A673 (cell line): ENCODE data around the gene VSTM1. TPM values are rescaled to one million over a fixed set of nuclear protein-coding genes. Genes with fewer than 3 reads are reported as not detected.

Source experiments
- BruUV-seq: library from RNA; stranded (reverse); fragments of 400-500 nt; replicated peaks from 2 replicates; lab custom pipeline; 2021; lab: Mats Ljungman, UMichigan
- CTCF ChIA-PET: fragments of 300-600 bp; sonication (Branson Sonifier 250); formaldehyde crosslinking; loops from one replicate; lab custom pipeline; 2022; ENCODE audit warnings: antibody characterized with exemption; lab: Charles Lee
- POLR2A ChIA-PET: fragments of 300-600 bp; sonication (Branson Sonifier 250); formaldehyde crosslinking; loops from one replicate; lab custom pipeline; 2022; ENCODE audit warnings: antibody characterized with exemption; ENCODE audit not compliant: low non-redundant PET; lab: Charles Lee
- DNase-seq: peaks from one replicate; pipeline ENCODE4 v3.0.0-alpha.2; 2015; ENCODE audit warnings: low spot score
- H3K27ac ChIP-seq: fragments of 200-600 bp; sonication (generic); 2 replicates; pipeline ENCODE4 v1.5.1; 2016; ENCODE audit warnings: mixed run types, low read depth, mild to moderate bottlenecking, mixed read lengths, antibody characterized with exemption, low read length; ENCODE audit not compliant: poor library complexity, severe bottlenecking
- H3K27me3 ChIP-seq: fragments of 200-600 bp; sonication (generic); replicated peaks from 2 replicates; pipeline ENCODE4 v1.6.1; 2017; ENCODE audit warnings: mixed run types, low read depth, mild to moderate bottlenecking, mixed read lengths, antibody characterized with exemption, low read length; ENCODE audit not compliant: insufficient read depth, poor library complexity
- H3K36me3 ChIP-seq: fragments of 200-600 bp; sonication (generic); 2 replicates; pipeline ENCODE4 v1.6.1; 2016; ENCODE audit warnings: mixed run types, mild to moderate bottlenecking, mixed read lengths, antibody characterized with exemption, low read length; ENCODE audit not compliant: insufficient read depth, poor library complexity, severe bottlenecking
- H3K4me1 ChIP-seq: fragments of 200-600 bp; sonication (generic); 2 replicates; pipeline ENCODE4 v1.6.1; 2017; ENCODE audit warnings: mixed run types, mild to moderate bottlenecking, mixed read lengths, antibody characterized with exemption, low read length; ENCODE audit not compliant: insufficient read depth, poor library complexity, severe bottlenecking
- H3K4me3 ChIP-seq: fragments of 200-600 bp; sonication (generic); 2 replicates; pipeline ENCODE4 v1.5.1; 2016; ENCODE audit warnings: low read depth, mixed run types, mild to moderate bottlenecking, mixed read lengths, low read length; ENCODE audit not compliant: poor library complexity, severe bottlenecking
- H3K9me3 ChIP-seq: fragments of 200-600 bp; sonication (generic); 2 replicates; pipeline ENCODE4 v1.6.1; 2016; ENCODE audit warnings: mixed run types, low read depth, mild to moderate bottlenecking, mixed read lengths, antibody characterized with exemption, low read length; ENCODE audit not compliant: poor library complexity, severe bottlenecking
- CTCF ChIP-seq: fragments of 300-800, 200-600 bp; sonication (generic); conservative IDR thresholded peaks from 2 replicates; pipeline ENCODE4 v1.5.1; 2017; ENCODE audit warnings: low read depth, mild to moderate bottlenecking, antibody characterized with exemption, low read length, moderate library complexity, mixed read lengths
- EZH2 ChIP-seq: fragments of 200-600 bp; sonication (generic); IDR thresholded peaks from 2 replicates; pipeline ENCODE4 v1.6.1; 2017; ENCODE audit warnings: borderline replicate concordance, low read depth, mild to moderate bottlenecking, mixed read lengths, antibody characterized with exemption, low read length; ENCODE audit not compliant: poor library complexity, severe bottlenecking
- intact Hi-C: fragments of 100-400 bp; cut with micrococcal nuclease; formaldehyde crosslinking; loops from one replicate; pipeline ENCODE4 v1.10.0; 2022; ENCODE audit not compliant: unreplicated experiment
- total RNA-seq: library from RNA; stranded (reverse); gene quantifications from 2 replicates; pipeline ENCODE4 v1.2.3, GENCODE V29; 2021

The VSTM1 gene
- total RNA-seq, 1 experiment from 2014 or later, result not detected

GRCh38 chr19:54010474-54010873 is 53.2 kb downstream of the VSTM1 start:
- TF ChIP-seq EZH2 (no peak), CTCF (no peak)
- H3K4me3 ChIP-seq, result no peak overlapping the region
- no TSS peak for BruUV-seq
- intact Hi-C loops, result no loop called here
- H3K36me3 ChIP-seq, result no peaks in the 10 kb centered on the region
- POLR2A ChIA-PET, result no interaction called here
- CTCF ChIA-PET, result no interaction called here
- H3K27me3 ChIP-seq, result no peaks in the 10 kb centered on the region
- no peak overlapping the region for H3K27ac ChIP-seq
- no peaks in the 10 kb centered on the region for H3K9me3 ChIP-seq
- DNase-seq, result no peak
- H3K4me1 ChIP-seq, result peaks cover 5% of the 10 kb centered on the region

- TF ChIP-seq CTCF, result no peak
- TF ChIP-seq EZH2, result no peak
- H3K4me1 ChIP-seq, result peaks cover 2% of the 10 kb centered on the region
- H3K27ac ChIP-seq, result no peak overlapping the region
- no peak overlapping the region for H3K4me3 ChIP-seq
- ChIA-PET POLR2A (no interaction called here), CTCF (interaction anchor here (0.6 kb wide), 1 partner anchor 16 kb away, joined by 7 read pairs; no protein-coding TSS in a partner anchor)
- no peak for DNase-seq
- no peaks in the 10 kb centered on the region for H3K27me3 ChIP-seq
- H3K36me3 ChIP-seq, result no peaks in the 10 kb centered on the region
- H3K9me3 ChIP-seq, result no peaks in the 10 kb centered on the region
- intact Hi-C loops, result no loop called here
- BruUV-seq, result no TSS peak
These were observed 54.3 kb downstream of the VSTM1 start for GRCh38 chr19:54009440-54009839.

- no peak for DNase-seq
- POLR2A ChIA-PET, result no interaction called here
- H3K36me3 ChIP-seq, result no peaks in the 10 kb centered on the region
- CTCF ChIA-PET, result no interaction called here
- no peaks in the 10 kb centered on the region for H3K9me3 ChIP-seq
- no peak overlapping the region for H3K4me3 ChIP-seq
- TF ChIP-seq CTCF (no peak), EZH2 (no peak)
- H3K4me1 ChIP-seq, result no peaks in the 10 kb centered on the region
- BruUV-seq, result no TSS peak
- H3K27me3 ChIP-seq, result peaks cover 8% of the 10 kb centered on the region
- no peak overlapping the region for H3K27ac ChIP-seq
- intact Hi-C loops, result no loop called here
These were observed 61.0 kb downstream of the VSTM1 start for GRCh38 chr19:54002495-54003315.
